HepG2 (cell line): ENCODE measurements around the gene UQCRC2. TPM values are rescaled to one million over a fixed set of nuclear protein-coding genes. Genes with fewer than 3 reads are reported as not detected.

Experiments used
- ARID5B ChIP-seq: IDR thresholded peaks from 2 replicates; pipeline ENCODE4 v1.4.0; 2020; ENCODE audit warnings: mild to moderate bottlenecking, missing genetic modification reagents
- CREB1 ChIP-seq, 2 experiments: fragments of 450-650 bp in 1 of 2; IDR thresholded peaks; 2 replicates each; pipeline ENCODE4 v1.6.1; 2016 to 2017; ENCODE audit warnings: control low read depth in 1 of 2, mild to moderate bottlenecking in 1 of 2, missing compliant biosample characterization in 1 of 2, missing genetic modification characterization in 1 of 2
- FOXA1 ChIP-seq, 2 experiments: fragments of 450-650 bp in 1 of 2; sonication (generic) in 1 of 2; formaldehyde crosslinking in 1 of 2; IDR thresholded peaks; 2 replicates each; pipeline versions ENCODE4 v1.4.0 to v1.6.1; 2016 to 2020; ENCODE audit warnings: missing genetic modification reagents in 1 of 2
- MLLT10 ChIP-seq: sonication (generic); formaldehyde crosslinking; IDR thresholded peaks from 2 replicates; pipeline ENCODE4 v1.4.0; 2020; ENCODE audit warnings: missing genetic modification reagents
- PHF20 ChIP-seq: sonication (generic); formaldehyde crosslinking; IDR thresholded peaks from 2 replicates; pipeline ENCODE4 v1.5.0; 2020; ENCODE audit warnings: mild to moderate bottlenecking, missing genetic modification reagents
- SMYD3 ChIP-seq: sonication (generic); formaldehyde crosslinking; IDR thresholded peaks from 2 replicates; pipeline ENCODE4 v1.8.1; 2023; ENCODE audit warnings: mild to moderate bottlenecking, missing genetic modification reagents
- SP2 ChIP-seq: sonication (generic); formaldehyde crosslinking; IDR thresholded peaks from 2 replicates; pipeline ENCODE4 v1.5.1; 2020; ENCODE audit warnings: mild to moderate bottlenecking, missing genetic modification reagents
- STAG1 ChIP-seq: sonication (generic); formaldehyde crosslinking; IDR thresholded peaks from 2 replicates; pipeline ENCODE4 v1.4.0; 2020; ENCODE audit warnings: missing genetic modification reagents
- TSC22D2 ChIP-seq: sonication (generic); formaldehyde crosslinking; IDR thresholded peaks from 2 replicates; pipeline ENCODE4 v1.5.1; 2020; ENCODE audit warnings: missing genetic modification reagents, mild to moderate bottlenecking, borderline replicate concordance
- ZNF782 ChIP-seq: sonication (generic); formaldehyde crosslinking; IDR thresholded peaks from 2 replicates; pipeline ENCODE4 v1.4.0; 2020; ENCODE audit warnings: missing genetic modification reagents, mild to moderate bottlenecking, borderline replicate concordance
- polyA plus RNA-seq, 8 experiments: library from polyadenylated mRNA; depleted of rRNA in 3 of 8; stranded (reverse) in 7 of 8; unstranded in 1 of 8; fragments of >200 nt; fragmentation: Illumina TruSeq in 4 of 8; extraction: Trizol in 4 of 8; gene quantifications; 2 replicates each; pipeline versions ENCODE4 v1.2.1 to v1.2.3, GENCODE V29; 2011 to 2016; ENCODE audit warnings: low read depth in 4 of 8, missing spikeins in 1 of 8, mixed read lengths in 1 of 8; ENCODE audit not compliant: insufficient read depth in 1 of 8
- total RNA-seq, 5 experiments: library from RNA; depleted of rRNA; stranded (reverse); fragments of >200 nt; fragmentation: Illumina TruSeq; extraction: Trizol; gene quantifications; 2 replicates each; pipeline ENCODE4 v1.2.3, GENCODE V29; 2016; ENCODE audit warnings: low read depth in 1 of 5
- TF ChIP-seq, protein P1 (sequence below): sonication (generic); formaldehyde crosslinking; IDR thresholded peaks from 2 replicates; pipeline ENCODE4 v1.4.0; 2020; ENCODE audit warnings: mild to moderate bottlenecking, missing genetic modification reagents
- TF ChIP-seq, protein P2 (sequence below): sonication (generic); formaldehyde crosslinking; IDR thresholded peaks from 2 replicates; pipeline ENCODE4 v1.5.1; 2020; ENCODE audit warnings: mild to moderate bottlenecking, missing genetic modification reagents, borderline replicate concordance
- TF ChIP-seq, protein P3 (sequence below): fragments of 450-650 bp; IDR thresholded peaks from 2 replicates; pipeline ENCODE4 v1.6.1; 2017
- TF ChIP-seq, protein P4 (sequence below): sonication (generic); formaldehyde crosslinking; IDR thresholded peaks from 2 replicates; pipeline ENCODE4 v1.5.0; 2020; ENCODE audit warnings: missing genetic modification reagents

UQCRC2 gene
- total and polyA plus RNA-seq, 2 of the 13 experiments (the other 11 are each of a cell fraction or from before 2014, with no cell fraction given), result 442 to 536 TPM

DNA sequence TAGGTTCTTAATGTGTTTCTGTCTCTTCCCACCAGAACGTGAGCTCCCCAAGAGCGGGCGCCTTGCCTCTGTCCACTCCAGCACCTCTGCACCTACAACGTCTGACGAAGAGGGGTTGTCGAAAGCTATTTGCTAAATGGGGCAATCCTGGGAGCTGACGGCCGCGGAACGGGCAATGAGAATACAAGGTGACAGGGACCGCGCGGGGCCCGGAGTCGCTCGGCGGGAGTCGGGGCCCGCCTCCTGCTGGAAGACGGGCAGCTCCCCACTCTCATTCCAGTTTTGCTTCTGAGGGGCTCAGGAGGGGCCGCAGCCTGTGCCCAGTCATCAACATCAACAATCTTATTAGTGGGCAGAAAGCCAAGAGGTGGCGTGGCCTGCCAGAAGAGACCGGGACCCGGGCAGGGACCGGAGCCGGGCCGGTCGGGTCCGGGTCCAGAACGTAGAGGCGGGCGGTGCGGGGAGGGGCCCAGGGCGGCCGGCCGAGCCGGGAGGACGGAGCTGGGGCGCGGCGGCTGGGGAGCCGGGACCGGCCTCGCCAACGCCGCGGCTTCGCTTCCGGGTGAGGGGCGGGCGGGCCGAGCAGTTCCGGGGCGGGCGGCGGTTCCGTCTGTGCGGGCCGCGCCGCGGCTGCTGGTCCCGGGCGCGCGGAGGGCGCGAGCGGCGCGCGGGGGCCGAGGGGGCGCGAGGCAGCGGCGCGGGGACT is 54.5 kb downstream of the UQCRC2 start, which contains the start of gene MOSMO (continued):
- TF ChIP-seq, protein P1, sequence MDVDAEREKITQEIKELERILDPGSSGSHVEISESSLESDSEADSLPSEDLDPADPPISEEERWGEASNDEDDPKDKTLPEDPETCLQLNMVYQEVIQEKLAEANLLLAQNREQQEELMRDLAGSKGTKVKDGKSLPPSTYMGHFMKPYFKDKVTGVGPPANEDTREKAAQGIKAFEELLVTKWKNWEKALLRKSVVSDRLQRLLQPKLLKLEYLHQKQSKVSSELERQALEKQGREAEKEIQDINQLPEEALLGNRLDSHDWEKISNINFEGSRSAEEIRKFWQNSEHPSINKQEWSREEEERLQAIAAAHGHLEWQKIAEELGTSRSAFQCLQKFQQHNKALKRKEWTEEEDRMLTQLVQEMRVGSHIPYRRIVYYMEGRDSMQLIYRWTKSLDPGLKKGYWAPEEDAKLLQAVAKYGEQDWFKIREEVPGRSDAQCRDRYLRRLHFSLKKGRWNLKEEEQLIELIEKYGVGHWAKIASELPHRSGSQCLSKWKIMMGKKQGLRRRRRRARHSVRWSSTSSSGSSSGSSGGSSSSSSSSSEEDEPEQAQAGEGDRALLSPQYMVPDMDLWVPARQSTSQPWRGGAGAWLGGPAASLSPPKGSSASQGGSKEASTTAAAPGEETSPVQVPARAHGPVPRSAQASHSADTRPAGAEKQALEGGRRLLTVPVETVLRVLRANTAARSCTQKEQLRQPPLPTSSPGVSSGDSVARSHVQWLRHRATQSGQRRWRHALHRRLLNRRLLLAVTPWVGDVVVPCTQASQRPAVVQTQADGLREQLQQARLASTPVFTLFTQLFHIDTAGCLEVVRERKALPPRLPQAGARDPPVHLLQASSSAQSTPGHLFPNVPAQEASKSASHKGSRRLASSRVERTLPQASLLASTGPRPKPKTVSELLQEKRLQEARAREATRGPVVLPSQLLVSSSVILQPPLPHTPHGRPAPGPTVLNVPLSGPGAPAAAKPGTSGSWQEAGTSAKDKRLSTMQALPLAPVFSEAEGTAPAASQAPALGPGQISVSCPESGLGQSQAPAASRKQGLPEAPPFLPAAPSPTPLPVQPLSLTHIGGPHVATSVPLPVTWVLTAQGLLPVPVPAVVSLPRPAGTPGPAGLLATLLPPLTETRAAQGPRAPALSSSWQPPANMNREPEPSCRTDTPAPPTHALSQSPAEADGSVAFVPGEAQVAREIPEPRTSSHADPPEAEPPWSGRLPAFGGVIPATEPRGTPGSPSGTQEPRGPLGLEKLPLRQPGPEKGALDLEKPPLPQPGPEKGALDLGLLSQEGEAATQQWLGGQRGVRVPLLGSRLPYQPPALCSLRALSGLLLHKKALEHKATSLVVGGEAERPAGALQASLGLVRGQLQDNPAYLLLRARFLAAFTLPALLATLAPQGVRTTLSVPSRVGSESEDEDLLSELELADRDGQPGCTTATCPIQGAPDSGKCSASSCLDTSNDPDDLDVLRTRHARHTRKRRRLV, result peak; percentile 66; the same call in 1 of the 2 replicates
- TF ChIP-seq SP2 (CRISPR knock-in tag), result peak; percentile 85
- TF ChIP-seq, protein P2, sequence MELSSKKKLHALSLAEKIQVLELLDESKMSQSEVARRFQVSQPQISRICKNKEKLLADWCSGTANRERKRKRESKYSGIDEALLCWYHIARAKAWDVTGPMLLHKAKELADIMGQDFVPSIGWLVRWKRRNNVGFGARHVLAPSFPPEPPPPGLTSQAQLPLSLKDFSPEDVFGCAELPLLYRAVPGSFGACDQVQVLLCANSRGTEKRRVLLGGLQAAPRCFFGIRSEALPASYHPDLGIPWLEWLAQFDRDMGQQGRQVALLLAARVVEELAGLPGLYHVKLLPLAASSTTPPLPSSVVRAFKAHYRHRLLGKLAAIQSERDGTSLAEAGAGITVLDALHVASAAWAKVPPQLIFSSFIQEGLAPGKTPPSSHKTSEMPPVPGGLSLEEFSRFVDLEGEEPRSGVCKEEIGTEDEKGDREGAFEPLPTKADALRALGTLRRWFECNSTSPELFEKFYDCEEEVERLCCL (CRISPR knock-in tag), result 0 out of 2 replicates have a peak, but pooled peaks have one; percentile 70
- TF ChIP-seq FOXA1 (IDR thresholded peaks at IDR 0.05), result no peak
- TF ChIP-seq FOXA1 (CRISPR knock-in tag; IDR thresholded peaks at IDR 0.05), result no peak
- TF ChIP-seq SMYD3 (CRISPR knock-in tag), result no peak
- TF ChIP-seq, protein P3, sequence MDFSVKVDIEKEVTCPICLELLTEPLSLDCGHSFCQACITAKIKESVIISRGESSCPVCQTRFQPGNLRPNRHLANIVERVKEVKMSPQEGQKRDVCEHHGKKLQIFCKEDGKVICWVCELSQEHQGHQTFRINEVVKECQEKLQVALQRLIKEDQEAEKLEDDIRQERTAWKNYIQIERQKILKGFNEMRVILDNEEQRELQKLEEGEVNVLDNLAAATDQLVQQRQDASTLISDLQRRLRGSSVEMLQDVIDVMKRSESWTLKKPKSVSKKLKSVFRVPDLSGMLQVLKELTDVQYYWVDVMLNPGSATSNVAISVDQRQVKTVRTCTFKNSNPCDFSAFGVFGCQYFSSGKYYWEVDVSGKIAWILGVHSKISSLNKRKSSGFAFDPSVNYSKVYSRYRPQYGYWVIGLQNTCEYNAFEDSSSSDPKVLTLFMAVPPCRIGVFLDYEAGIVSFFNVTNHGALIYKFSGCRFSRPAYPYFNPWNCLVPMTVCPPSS, result no peak
- peak; percentile 76 for TF ChIP-seq PHF20 (CRISPR knock-in tag)
- TF ChIP-seq, protein P4, sequence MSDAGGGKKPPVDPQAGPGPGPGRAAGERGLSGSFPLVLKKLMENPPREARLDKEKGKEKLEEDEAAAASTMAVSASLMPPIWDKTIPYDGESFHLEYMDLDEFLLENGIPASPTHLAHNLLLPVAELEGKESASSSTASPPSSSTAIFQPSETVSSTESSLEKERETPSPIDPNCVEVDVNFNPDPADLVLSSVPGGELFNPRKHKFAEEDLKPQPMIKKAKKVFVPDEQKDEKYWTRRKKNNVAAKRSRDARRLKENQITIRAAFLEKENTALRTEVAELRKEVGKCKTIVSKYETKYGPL (CRISPR knock-in tag), result no peak
- TF ChIP-seq ARID5B (CRISPR knock-in tag), result peak; percentile 16; the same call in 1 of the 2 replicates
- no peak; the same call in none of the 2 replicates for TF ChIP-seq STAG1 (CRISPR knock-in tag)
- TF ChIP-seq ZNF782, result peak; percentile 13; the same call in 1 of the 2 replicates
- TF ChIP-seq TSC22D2 (CRISPR knock-in tag), result peak; percentile 36; the same call in 1 of the 2 replicates
- no peak for TF ChIP-seq CREB1 (IDR thresholded peaks at IDR 0.05)
- TF ChIP-seq CREB1 (CRISPR knock-in tag; IDR thresholded peaks at IDR 0.05), result no peak; the same call in 1 of the 2 replicates
- TF ChIP-seq MLLT10 (CRISPR knock-in tag), result no peak
